ENCODE data around the gene SERTAD4. TPM values are rescaled to one million over a fixed set of nuclear protein-coding genes. Genes with fewer than 3 reads are reported as not detected.

Gene SERTAD4
- total and polyA plus RNA-seq, 2 experiments from 2014 or later = 1.3 to 1.6 TPM

- TF ChIP-seq EZH2 (IDR thresholded peaks at IDR 0.05; ENCODE audit: low read depth, unreplicated experiment) (no peak), ZNF114 (CRISPR knock-in tag; IDR thresholded peaks at IDR 0.05) (no peak), CTCF (conservative IDR thresholded peaks at IDR 0.05; ENCODE audit: low read depth in 2 of 2) (no peak), POLR2AphosphoS5 (IDR thresholded peaks at IDR 0.05; ENCODE audit: low read depth) (no peak), NANOG (IDR thresholded peaks at IDR 0.05; ENCODE audit: borderline replicate concordance) (no peak), EZH2phosphoT487 (IDR thresholded peaks at IDR 0.05; ENCODE audit: unreplicated experiment) (no peak), ETS1 (IDR thresholded peaks at IDR 0.05) (no peak), REST (IDR thresholded peaks at IDR 0.05; ENCODE audit: unreplicated experiment) (no peak), JUNB (IDR thresholded peaks at IDR 0.05; ENCODE audit: unreplicated experiment) (no peak), ZNF331 (CRISPR knock-in tag; IDR thresholded peaks at IDR 0.05; ENCODE audit: low read depth) (no peak)
These were observed 31.4 kb downstream of the SERTAD4 start (continued) for GRCh38 chr1:210263963-210264362.

GRCh38 chr1:210264496-210265380 is 32.1 kb downstream of the SERTAD4 start:
- H3K4me2 ChIP-seq = no peak overlapping the region
- DNase-seq (ENCODE audit: low spot score) = peak; percentile 52
- Mint-ChIP-seq H3K4me1 (peaks cover 14% of the 10 kb centered on the region), H3K27ac (no peak overlapping the region), H3K4me3 (no peak overlapping the region), H3K9me3 (no peaks in the 10 kb centered on the region), H3K36me3 (ENCODE audit: low read depth) (no peaks in the 10 kb centered on the region), H3K27me3 (ENCODE audit: insufficient read depth, low read depth, poor library complexity) (peaks cover 1% of the 10 kb centered on the region)
- peak; percentile 81 for ATAC-seq
- no peak overlapping the region for H3K4me3 ChIP-seq
- H3K79me2 ChIP-seq (replicated peaks; ENCODE audit: insufficient read depth) = no peaks in the 10 kb centered on the region
- peaks cover 13% of the 10 kb centered on the region; the same call in 1 of the 2 replicates for H3K9me2 ChIP-seq (ENCODE audit: insufficient read depth)
- H4K20me1 ChIP-seq (replicated peaks; ENCODE audit: insufficient read depth) = no peaks in the 10 kb centered on the region
- H3K27me3 ChIP-seq (ENCODE audit: insufficient read depth) = no peaks in the 10 kb centered on the region
- H3F3A ChIP-seq (replicated peaks; ENCODE audit: low read depth) = no peaks in the 10 kb centered on the region
- peaks cover 25% of the 10 kb centered on the region for H3K4me1 ChIP-seq (ENCODE audit: insufficient read depth)
- TF ChIP-seq CTCF (conservative IDR thresholded peaks at IDR 0.05; ENCODE audit: low read depth in 2 of 2) (peak; percentile 56 to 61), ZNF114 (CRISPR knock-in tag; IDR thresholded peaks at IDR 0.05) (no peak)
- no peak overlapping the region for H2AFZ ChIP-seq
- no peaks in the 10 kb centered on the region for H3K36me3 ChIP-seq (ENCODE audit: insufficient read depth)
- peak overlapping the region; percentile 40; the same call in 1 of the 2 replicates for H3K27ac ChIP-seq (ENCODE audit: low read depth)
